Neutrophil (primary cell): Measurements from ENCODE around the gene BLM.

Experiments used
- H3K27ac ChIP-seq: fragments of 200-600 bp; sonication (generic); 2 replicates; pipeline ENCODE4 v1.5.1; 2016; ENCODE audit warnings: mild to moderate bottlenecking, moderate library complexity
- H3K27me3 ChIP-seq: fragments of 200-600 bp; sonication (generic); 2 replicates; pipeline ENCODE4 v1.6.0; 2016; ENCODE audit warnings: mild to moderate bottlenecking
- H3K36me3 ChIP-seq: fragments of 200-600 bp; sonication (generic); 2 replicates; pipeline ENCODE4 v1.5.1; 2017
- H3K4me1 ChIP-seq, 2 experiments: fragments of 200-600 bp in 1 of 2; sonication (generic) in 1 of 2; 1 replicate in 1 of 2; 2 replicates in 1 of 2; pipeline versions ENCODE4 v1.5.1 to v1.6.1; 2013 to 2016; ENCODE audit warnings: low read depth in 1 of 2, low read length in 1 of 2, mild to moderate bottlenecking in 1 of 2, moderate library complexity in 1 of 2; ENCODE audit not compliant: control insufficient read depth in 1 of 2, insufficient read depth in 1 of 2
- H3K4me3 ChIP-seq, 2 experiments: fragments of 200-600 bp in 1 of 2; sonication (generic) in 1 of 2; 1 replicate in 1 of 2; 2 replicates in 1 of 2; pipeline ENCODE4 v1.5.1; 2013 to 2016; ENCODE audit warnings: low read depth in 1 of 2, low read length in 1 of 2, mild to moderate bottlenecking in 1 of 2, moderate library complexity in 1 of 2
- H3K9me3 ChIP-seq: fragments of 200-600 bp; sonication (generic); 2 replicates; pipeline ENCODE4 v1.5.1; 2016
- CTCF ChIP-seq: fragments of 200-600 bp; sonication (generic); IDR thresholded peaks from 2 replicates; pipeline ENCODE4 v1.5.1; 2016; ENCODE audit warnings: antibody characterized with exemption

BLM gene

GRCh38 chr15:90838139-90838538 is 121.0 kb downstream of the BLM start:
- Histone ChIP-seq H3K4me1 (peaks cover 33 to 34% of the 10 kb centered on the region in 2 experiments), H3K27ac (no peak overlapping the region), H3K4me3 (no peak overlapping the region), H3K36me3 (no peaks in the 10 kb centered on the region), H3K27me3 (no peaks in the 10 kb centered on the region), H3K9me3 (no peaks in the 10 kb centered on the region)
- TF ChIP-seq CTCF, result no peak

GRCh38 chr15:90838544-90838943 is 121.4 kb downstream of the BLM start:
- H3K36me3 ChIP-seq, result no peaks in the 10 kb centered on the region
- no peak for TF ChIP-seq CTCF
- H3K4me1 ChIP-seq, result peaks cover 33 to 34% of the 10 kb centered on the region in 2 experiments
- H3K27me3 ChIP-seq, result no peaks in the 10 kb centered on the region
- H3K9me3 ChIP-seq, result no peaks in the 10 kb centered on the region
- H3K4me3 ChIP-seq, result no peak overlapping the region
- H3K27ac ChIP-seq, result peak overlapping the region; percentile 85

GRCh38 chr15:90839187-90840071 is 122.3 kb downstream of the BLM start:
- Histone ChIP-seq H3K4me3 (peak overlapping the region; percentile 56 to 59), H3K27me3 (no peaks in the 10 kb centered on the region), H3K27ac (peak overlapping the region; percentile 85), H3K36me3 (no peaks in the 10 kb centered on the region), H3K9me3 (no peaks in the 10 kb centered on the region), H3K4me1 (peaks cover 39 to 41% of the 10 kb centered on the region in 2 experiments)
- no peak for TF ChIP-seq CTCF

- H3K36me3 ChIP-seq, result no peaks in the 10 kb centered on the region
- H3K4me1 ChIP-seq, result peaks cover 48 to 50% of the 10 kb centered on the region in 2 experiments
- H3K27ac ChIP-seq, result peak overlapping the region; percentile 85
- no peak for TF ChIP-seq CTCF
- H3K9me3 ChIP-seq, result no peaks in the 10 kb centered on the region
- H3K27me3 ChIP-seq, result no peaks in the 10 kb centered on the region
- H3K4me3 ChIP-seq, result peak overlapping the region; percentile 56 to 59
Measured at GRCh38 chr15:90840157-90840855, 123.2 kb downstream of the BLM start.

GRCh38 chr15:90840954-90841353 is 123.8 kb downstream of the BLM start:
- H3K4me3 ChIP-seq, result no peak overlapping the region
- H3K9me3 ChIP-seq, result no peaks in the 10 kb centered on the region
- no peak for TF ChIP-seq CTCF
- no peak overlapping the region for H3K27ac ChIP-seq
- no peaks in the 10 kb centered on the region for H3K27me3 ChIP-seq
- H3K36me3 ChIP-seq, result no peaks in the 10 kb centered on the region
- H3K4me1 ChIP-seq, result peaks cover 53 to 56% of the 10 kb centered on the region in 2 experiments
